GM19372 (cell line): Measurements from ENCODE around the gene PCSK5.
"Not testable (repeated sequence)": the region's sequence is repeated elsewhere in the genome, so short reads cannot be mapped to it uniquely, and the experiment has no call there.

ENCODE experiments used
- ATAC-seq: cut with Tn5 transposase; IDR thresholded peaks from one replicate; pipeline ENCODE4 v1.9.1; 2021; ENCODE audit warnings: mild to moderate bottlenecking, low read depth, moderate library complexity; ENCODE audit not compliant: unreplicated experiment

PCSK5 gene

GRCh38 chr9:75960551-75960950, 70.1 kb downstream of the PCSK5 start:
- ATAC-seq: no peak

GRCh38 chr9:75962013-75962661, 71.7 kb downstream of the PCSK5 start:
- no peak for ATAC-seq

GRCh38 chr9:75962662-75963036, 72.2 kb downstream of the PCSK5 start:
- no peak for ATAC-seq

GRCh38 chr9:75963321-75963720, 72.8 kb downstream of the PCSK5 start:
- not testable (repeated sequence) for ATAC-seq

GRCh38 chr9:75964427-75964826, 74.0 kb downstream of the PCSK5 start:
- ATAC-seq: no peak

GRCh38 chr9:75965231-75965630, 74.8 kb downstream of the PCSK5 start:
- ATAC-seq: no peak

GRCh38 chr9:75967556-75967955, 77.1 kb downstream of the PCSK5 start:
- ATAC-seq: no peak

GRCh38 chr9:75974016-75974766, 83.7 kb downstream of the PCSK5 start:
- no peak for ATAC-seq

GRCh38 chr9:75975071-75975470, 84.6 kb downstream of the PCSK5 start:
- no peak for ATAC-seq

- no peak for ATAC-seq
These were observed 86.1 kb downstream of the PCSK5 start for GRCh38 chr9:75976549-75976948.

GRCh38 chr9:75979362-75979761, 88.9 kb downstream of the PCSK5 start:
- ATAC-seq: no peak

GRCh38 chr9:75983319-75984045, 93.0 kb downstream of the PCSK5 start:
- no peak for ATAC-seq

GRCh38 chr9:75985515-75985914, 95.0 kb downstream of the PCSK5 start:
- ATAC-seq: no peak

GRCh38 chr9:75988663-75989062, 98.2 kb downstream of the PCSK5 start:
- ATAC-seq: no peak

GRCh38 chr9:75990156-75990555, 99.7 kb downstream of the PCSK5 start:
- no peak for ATAC-seq

- no peak for ATAC-seq
These were observed 100.3 kb downstream of the PCSK5 start for GRCh38 chr9:75990576-75991304.

- ATAC-seq: no peak
These were observed 102.2 kb downstream of the PCSK5 start for GRCh38 chr9:75992482-75993206.

- no peak for ATAC-seq
These were observed 103.0 kb downstream of the PCSK5 start for GRCh38 chr9:75993434-75993833.

- ATAC-seq: no peak
These were observed 104.6 kb downstream of the PCSK5 start for GRCh38 chr9:75995066-75995465.

- ATAC-seq: no peak
These were observed 106.3 kb downstream of the PCSK5 start for GRCh38 chr9:75996726-75997125.
